ENCODE data around the gene NRXN3.

DNA sequence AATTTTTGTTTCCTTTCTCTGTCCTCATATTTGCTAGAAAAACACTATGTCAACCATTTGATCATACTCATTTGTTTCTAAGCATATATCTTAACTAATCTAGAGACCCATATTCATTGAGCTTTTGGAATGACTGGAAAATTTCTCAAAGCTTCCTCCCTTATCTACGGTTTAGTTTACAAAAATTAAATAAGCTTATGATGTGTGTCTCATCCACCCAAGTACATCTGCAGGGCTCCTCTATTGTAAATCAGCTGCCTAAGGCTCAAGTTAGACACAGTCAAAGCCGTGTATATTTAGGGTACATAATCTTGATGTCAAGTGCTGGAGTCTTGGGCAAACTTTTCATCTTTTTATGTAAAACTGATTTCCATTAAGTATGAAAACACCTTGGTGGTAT lies 1670.7 kb downstream of the NRXN3 start:
- TF ChIP-seq EZH2phosphoT487 (conservative IDR thresholded peaks at IDR 0.05; ENCODE audit: low read length): no peak
- TF ChIP-seq, protein P1, sequence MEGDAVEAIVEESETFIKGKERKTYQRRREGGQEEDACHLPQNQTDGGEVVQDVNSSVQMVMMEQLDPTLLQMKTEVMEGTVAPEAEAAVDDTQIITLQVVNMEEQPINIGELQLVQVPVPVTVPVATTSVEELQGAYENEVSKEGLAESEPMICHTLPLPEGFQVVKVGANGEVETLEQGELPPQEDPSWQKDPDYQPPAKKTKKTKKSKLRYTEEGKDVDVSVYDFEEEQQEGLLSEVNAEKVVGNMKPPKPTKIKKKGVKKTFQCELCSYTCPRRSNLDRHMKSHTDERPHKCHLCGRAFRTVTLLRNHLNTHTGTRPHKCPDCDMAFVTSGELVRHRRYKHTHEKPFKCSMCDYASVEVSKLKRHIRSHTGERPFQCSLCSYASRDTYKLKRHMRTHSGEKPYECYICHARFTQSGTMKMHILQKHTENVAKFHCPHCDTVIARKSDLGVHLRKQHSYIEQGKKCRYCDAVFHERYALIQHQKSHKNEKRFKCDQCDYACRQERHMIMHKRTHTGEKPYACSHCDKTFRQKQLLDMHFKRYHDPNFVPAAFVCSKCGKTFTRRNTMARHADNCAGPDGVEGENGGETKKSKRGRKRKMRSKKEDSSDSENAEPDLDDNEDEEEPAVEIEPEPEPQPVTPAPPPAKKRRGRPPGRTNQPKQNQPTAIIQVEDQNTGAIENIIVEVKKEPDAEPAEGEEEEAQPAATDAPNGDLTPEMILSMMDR (IDR thresholded peaks at IDR 0.05; ENCODE audit: insufficient read depth, low read length, poor library complexity, severe bottlenecking): no peak
